Measurements from ENCODE around the gene DDAH2.

Gene DDAH2

DNA sequence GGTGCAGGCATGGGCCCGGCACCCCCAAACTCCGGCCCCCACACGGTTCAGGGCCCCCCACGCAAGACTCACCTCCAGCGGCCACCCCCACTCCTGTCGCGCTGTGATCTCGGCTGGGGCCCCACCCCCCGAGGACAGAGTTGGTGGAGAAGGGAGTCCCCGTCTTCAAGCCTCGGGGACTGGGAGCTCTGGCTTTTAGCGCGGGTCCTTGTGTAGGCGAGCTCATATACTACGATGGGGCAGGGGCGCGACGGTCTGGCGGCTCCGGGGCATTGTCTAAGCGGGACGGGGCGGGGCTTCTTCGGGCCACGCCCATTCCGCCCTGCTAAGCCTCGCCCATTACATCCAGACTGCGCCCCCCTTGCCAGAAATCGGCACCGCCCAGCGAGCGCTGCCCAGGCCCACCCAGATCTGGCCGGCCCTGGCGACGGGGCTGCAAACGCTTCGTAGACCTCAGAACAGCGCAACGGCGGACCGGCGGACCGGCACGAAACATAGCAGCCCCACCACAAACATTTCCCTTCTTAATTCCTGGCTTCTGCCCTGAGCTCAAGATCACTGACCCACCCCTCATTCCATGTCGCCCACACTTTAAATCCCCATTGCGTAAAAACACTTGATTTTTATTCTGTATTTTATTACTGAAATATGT lies 1.0 kb upstream of the DDAH2 start:
- DNase-seq: no peak

DNA sequence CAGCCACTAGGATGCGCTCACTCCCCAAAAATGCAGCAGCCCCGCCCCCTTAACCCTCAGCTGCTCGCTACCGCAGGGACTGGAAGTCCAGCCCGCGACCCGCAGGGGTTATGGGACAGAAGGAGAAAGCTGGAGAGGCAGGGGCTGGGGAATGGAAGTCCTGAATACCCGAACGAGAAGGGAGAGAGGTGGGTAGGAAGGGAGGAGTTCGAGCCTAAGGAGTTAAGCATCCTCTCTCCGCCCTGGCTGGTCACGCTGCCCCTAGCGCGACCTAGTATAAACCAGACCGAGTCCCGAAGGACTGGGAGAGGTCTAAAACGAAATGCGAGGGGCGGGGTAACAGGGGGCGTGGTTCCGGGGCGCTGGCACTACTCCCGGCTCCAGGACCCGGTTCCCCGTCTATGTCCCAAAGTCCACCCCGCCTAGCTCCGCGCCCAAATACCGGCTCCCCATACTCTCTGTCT lies 448 bp upstream of the DDAH2 start:
- peak; percentile 44 for DNase-seq

- no peak for DNase-seq
These were observed 1.1 kb downstream of the DDAH2 start for GRCh38 chr6:31727717-31728671.

GRCh38 chr6:31727034-31727716 lies 1.9 kb downstream of the DDAH2 start:
- DNase-seq: no peak

GRCh38 chr6:31725502-31726350 lies 3.4 kb downstream of the DDAH2 start:
- DNase-seq: no peak

- no peak for DNase-seq
These were observed 5.0 kb downstream of the DDAH2 start for GRCh38 chr6:31723980-31724691.

GRCh38 chr6:31723245-31723979 lies 5.7 kb downstream of the DDAH2 start, which contains the start of gene MPIG6B:
MPIG6B (plus strand) TSS chr6:31723373; CDS start chr6:31723384, 11 bp downstream.
- no peak for DNase-seq

GRCh38 chr6:31722173-31722572 lies 6.9 kb downstream of the DDAH2 start:
- DNase-seq: no peak

DNA sequence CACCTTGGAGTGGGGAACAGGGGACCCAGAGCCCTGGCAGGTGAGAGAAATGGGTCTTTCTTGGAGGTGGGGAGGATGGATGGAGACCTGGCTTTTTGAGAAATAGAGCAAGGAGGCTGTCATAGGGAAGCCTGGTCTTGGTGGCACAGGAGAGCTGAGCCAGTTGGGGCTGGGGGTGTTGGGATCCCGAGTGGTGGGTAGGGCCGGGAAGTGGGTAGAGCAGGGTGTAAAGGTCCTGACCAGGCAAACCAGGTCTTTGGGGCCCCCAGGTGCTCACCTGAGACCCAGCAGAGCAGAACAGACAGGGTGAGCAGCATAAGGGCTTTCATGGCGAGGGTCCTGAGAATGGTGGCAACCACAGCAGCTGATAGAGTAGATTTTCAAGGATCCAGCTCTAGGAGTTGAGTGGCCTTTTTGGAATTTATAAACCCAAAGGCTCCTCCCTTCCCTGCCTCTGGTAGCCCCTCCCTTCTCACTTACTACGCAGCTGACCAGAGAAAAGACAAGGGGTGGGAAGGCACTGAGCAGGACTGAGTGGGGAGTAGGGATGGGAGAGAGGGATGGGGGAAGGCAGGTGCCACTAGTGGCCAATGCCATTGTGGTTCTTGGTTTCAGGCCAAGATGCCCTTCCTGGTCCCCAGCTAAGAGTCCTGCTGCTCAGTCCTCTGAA lies 7.6 kb downstream of the DDAH2 start, which contains the start of gene LY6G6C:
Gene LY6G6C, minus strand, starts transcription at position 396 of the 670 bp plus-strand sequence. Its CDS starts 67 bp downstream, at position 329.
- no peak for DNase-seq

DNA sequence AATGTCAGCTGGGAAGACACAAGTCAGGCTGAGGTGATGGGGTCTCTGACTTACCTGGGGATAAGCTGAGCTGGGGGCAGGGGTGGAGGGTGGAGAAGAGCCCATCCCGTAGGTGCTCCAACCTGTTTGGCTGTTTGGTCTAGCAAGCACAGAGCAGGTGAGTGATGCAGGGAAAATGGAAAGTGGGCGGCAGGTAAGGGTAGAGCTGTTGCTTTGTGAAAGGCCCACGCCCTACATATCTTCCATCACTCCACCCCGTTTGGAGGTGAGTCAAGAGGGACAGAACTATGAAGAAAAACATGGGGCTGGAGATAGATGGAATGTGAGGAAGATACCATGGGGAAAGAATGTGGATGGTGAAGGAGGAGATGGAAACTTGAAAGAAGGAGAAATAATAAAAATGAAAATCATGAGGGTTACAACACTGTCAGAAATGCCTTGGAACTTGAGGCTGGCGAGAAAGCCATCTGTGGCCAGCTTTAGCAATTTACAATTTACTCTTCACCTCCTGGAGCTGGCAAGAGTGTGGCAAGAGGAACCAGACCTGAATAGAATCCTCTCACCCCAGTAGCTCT lies 8.8 kb downstream of the DDAH2 start:
- no peak for DNase-seq

DNA sequence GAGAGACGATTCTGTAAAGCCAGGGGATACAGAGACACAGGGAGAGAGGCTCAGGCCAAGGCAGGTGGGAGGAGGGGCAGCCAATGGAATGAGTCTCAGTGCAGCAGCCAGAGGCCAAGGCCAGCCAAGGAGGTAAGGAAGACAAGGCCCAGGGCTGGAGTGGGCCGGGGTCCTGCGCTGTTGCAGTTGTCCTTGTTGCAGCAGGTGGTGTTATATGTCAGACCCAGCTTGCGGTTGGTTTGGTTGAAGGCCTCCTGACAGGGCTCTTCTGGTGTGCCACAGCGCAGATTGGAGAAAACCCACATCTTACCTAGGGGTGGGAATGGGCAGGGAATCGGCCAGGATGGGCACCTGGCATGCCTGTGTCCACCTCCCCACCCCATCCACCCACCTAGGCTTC lies 10.1 kb downstream of the DDAH2 start:
- DNase-seq: no peak

- no peak for DNase-seq
These were observed 10.8 kb downstream of the DDAH2 start for GRCh38 chr6:31718265-31718664.

GRCh38 chr6:31717499-31718222 lies 11.4 kb downstream of the DDAH2 start:
- no peak for DNase-seq

DNA sequence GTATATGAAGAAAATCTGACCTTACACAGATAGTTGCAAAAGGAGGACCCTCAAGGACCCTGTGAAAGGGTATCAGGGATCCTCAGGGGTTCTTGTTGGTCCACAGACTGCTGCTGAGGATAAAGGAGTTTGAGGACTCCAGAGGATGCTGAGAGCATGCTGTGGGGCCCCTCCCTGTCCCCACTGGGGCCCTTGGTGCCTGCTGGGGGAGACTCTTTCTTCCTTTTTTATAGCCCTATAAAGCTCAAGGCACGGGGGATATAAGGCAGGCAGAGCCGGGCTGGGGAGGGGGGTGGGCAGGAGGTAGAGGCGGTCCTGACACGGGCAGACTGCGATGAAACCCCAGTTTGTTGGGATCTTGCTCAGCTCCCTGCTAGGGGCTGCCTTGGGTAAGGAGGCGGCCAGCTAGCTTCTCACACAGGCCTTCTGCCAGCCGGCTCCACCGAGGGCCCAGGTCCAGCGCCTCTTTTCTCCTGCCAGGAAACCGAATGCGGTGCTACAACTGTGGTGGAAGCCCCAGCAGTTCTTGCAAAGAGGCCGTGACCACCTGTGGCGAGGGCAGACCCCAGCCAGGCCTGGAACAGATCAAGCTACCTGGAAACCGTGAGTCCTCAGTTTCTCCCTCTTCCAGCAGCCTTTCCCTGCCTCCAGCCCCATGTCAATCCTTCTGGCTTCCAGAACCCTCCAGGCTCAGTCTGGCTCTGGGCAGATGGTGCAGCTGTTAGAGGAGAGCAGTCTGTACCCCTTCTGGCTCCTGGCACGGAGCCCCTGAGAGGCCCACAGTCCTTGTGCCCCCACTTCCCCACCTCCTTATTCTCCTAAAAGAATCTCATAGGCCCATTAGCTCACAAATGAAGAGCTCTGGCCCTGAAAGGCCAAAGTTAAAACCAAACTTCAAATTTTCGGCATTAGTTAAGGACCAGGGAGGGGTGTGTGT lies 13.8 kb downstream of the DDAH2 start, which contains the start of gene LY6G6D:
Gene LY6G6D, plus strand, starts transcription at position 327 of the 937 bp plus-strand sequence. Its CDS starts 8 bp downstream, at position 335.
- no peak for DNase-seq

DNA sequence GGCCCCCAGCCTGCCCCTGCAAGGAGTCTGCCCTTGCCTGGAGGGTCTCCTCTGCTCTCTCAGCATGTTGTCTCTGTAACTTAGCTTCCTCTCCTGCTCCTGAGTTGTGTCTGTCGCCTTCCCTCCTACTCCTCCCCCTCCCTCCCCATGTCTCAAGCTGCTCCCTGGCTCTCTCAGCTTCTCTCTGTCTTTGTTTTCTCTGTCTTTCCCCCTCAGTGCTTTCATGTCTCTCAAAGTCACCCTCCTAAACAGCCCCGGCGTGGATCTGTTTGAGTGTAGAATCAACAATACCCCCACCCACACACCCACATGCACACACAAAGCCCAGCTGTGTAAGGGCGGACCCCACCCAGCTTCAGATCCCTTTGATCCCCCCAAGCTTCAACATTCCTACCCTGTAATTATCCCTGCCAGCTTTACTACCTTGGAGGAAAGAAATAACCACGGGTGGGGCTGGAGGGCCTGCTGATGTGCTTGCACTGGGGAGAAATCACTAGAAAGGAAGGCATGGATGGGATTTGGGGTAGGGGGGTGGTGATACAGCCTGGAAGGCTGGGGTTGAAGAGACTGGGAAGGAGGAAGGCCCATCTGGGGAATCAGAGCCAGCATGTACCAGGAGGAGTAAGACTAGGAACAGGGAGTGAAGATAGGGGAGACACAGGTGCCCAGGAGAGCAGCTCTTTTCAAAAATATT lies 15.0 kb downstream of the DDAH2 start:
- DNase-seq: no peak

GRCh38 chr6:31713465-31713864 lies 15.6 kb downstream of the DDAH2 start:
- DNase-seq: no peak

DNA sequence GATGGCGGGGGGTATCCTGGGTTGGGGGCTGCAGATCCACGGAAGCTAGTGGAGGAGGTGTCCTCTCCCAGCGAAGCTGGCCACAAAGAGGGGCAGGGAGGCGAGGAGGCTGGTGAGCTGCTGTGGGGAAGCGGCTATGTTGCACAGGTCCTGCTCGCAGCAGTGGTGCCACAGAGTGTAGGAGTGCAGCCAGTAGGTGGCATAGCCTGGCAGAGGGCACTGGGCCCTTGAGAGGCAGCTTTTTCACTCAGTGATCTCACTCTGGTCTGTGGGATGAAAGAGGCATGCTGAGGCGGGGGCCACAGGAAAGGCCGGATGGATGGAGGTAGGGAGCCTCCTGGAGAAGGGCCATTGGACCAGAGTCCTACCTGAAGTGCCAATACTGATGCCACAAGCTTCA lies 16.8 kb downstream of the DDAH2 start:
- DNase-seq: no peak

Data from NCI-H1092 (cell line).